ENCODE results near the gene PRDM9. TPM values are rescaled to one million over a fixed set of nuclear protein-coding genes. Genes with fewer than 3 reads are reported as not detected.

The PRDM9 gene
- total RNA-seq, 4 donors from 2014 or later = not detected

- Histone ChIP-seq H3K27me3 (no peaks in the 10 kb centered on the region), H3K9me3 (peaks cover 0 to 14% (median 0%) of the 10 kb centered on the region in 3 donors), H3K4me3 (no peak overlapping the region), H3K27ac (no peak overlapping the region), H3K36me3 (no peaks in the 10 kb centered on the region), H3K4me1 (no peaks in the 10 kb centered on the region)
- intact Hi-C loops (cut with DNase I) = no loop called here
- WGBS, 2 donors = 33 to 44% methylated on average over 4 of the region's 4 CpGs
- DNase-seq = no peak
- TF ChIP-seq CTCF (IDR thresholded peaks at IDR 0.05) = no peak
- TF ChIP-seq POLR2A (IDR thresholded peaks at IDR 0.05) = no peak
Observed at GRCh38 chr5:23528677-23529076, 21.3 kb downstream of the PRDM9 start.

GRCh38 chr5:23530571-23530970 is 23.2 kb downstream of the PRDM9 start:
- no peaks in the 10 kb centered on the region for H3K36me3 ChIP-seq
- TF ChIP-seq POLR2A (IDR thresholded peaks at IDR 0.05) = no peak
- no peak for TF ChIP-seq CTCF (IDR thresholded peaks at IDR 0.05)
- DNase-seq = no peak
- H3K27me3 ChIP-seq = no peaks in the 10 kb centered on the region
- H3K27ac ChIP-seq = no peak overlapping the region
- H3K4me3 ChIP-seq = no peak overlapping the region
- no peaks in the 10 kb centered on the region for H3K4me1 ChIP-seq
- intact Hi-C loops (cut with DNase I) = no loop called here
- H3K9me3 ChIP-seq = peaks cover 0 to 14% (median 0%) of the 10 kb centered on the region in 3 donors

GRCh38 chr5:23571059-23571458 is 63.6 kb downstream of the PRDM9 start:
- WGBS, 2 donors = 62 to 63% methylated on average over 4 of the region's 4 CpGs
- TF ChIP-seq POLR2A (IDR thresholded peaks at IDR 0.05) (no peak), CTCF (IDR thresholded peaks at IDR 0.05) (no peak)
- no peak for DNase-seq
- intact Hi-C loops (cut with DNase I) = no loop called here
- Histone ChIP-seq H3K36me3 (no peaks in the 10 kb centered on the region), H3K27ac (no peak overlapping the region), H3K4me1 (no peaks in the 10 kb centered on the region), H3K4me3 (no peak overlapping the region), H3K9me3 (peaks cover 0 to 7% (median 0%) of the 10 kb centered on the region in 3 donors), H3K27me3 (no peaks in the 10 kb centered on the region)

Measured in esophagus squamous epithelium (tissue), 5 donors.